ENCODE results near the gene PAPSS1.

The PAPSS1 gene

GRCh38 chr4:107616838-107617389 is 103.1 kb downstream of the PAPSS1 start:
- H3K4me3 ChIP-seq (ENCODE audit: low read depth in 1 of 2, low read length in 2 of 2): no peak overlapping the region
- peaks cover 7% of the 10 kb centered on the region; the same call in 1 of the 2 replicates for H3K36me3 ChIP-seq (ENCODE audit: insufficient read depth, low read length)
- H2AFZ ChIP-seq (ENCODE audit: low read depth, low read length): no peak overlapping the region
- DNase-seq: no peak
- no peaks in the 10 kb centered on the region for H3K27me3 ChIP-seq (ENCODE audit: insufficient read depth, low read length, poor library complexity)
- H3K9me3 ChIP-seq (ENCODE audit: insufficient read depth, low read length, severe bottlenecking): no peaks in the 10 kb centered on the region
- no peak overlapping the region for H3K27ac ChIP-seq (ENCODE audit: low read length)
- H3K79me2 ChIP-seq (ENCODE audit: insufficient read depth, low read length): no peaks in the 10 kb centered on the region
- H3K4me2 ChIP-seq (ENCODE audit: insufficient read depth, low read length): no peak overlapping the region
- ATAC-seq (ENCODE audit: insufficient read depth, low read depth): 0 out of 3 replicates have a peak, but pooled peaks have one; percentile 24
- no peak overlapping the region for H3K9ac ChIP-seq (ENCODE audit: low read depth, low read length)
- no peaks in the 10 kb centered on the region for H4K20me1 ChIP-seq (ENCODE audit: insufficient read depth, low read length)
- no peaks in the 10 kb centered on the region for H3K4me1 ChIP-seq (ENCODE audit: insufficient read depth, low read length)
- no peak for TF ChIP-seq EZH2 (IDR thresholded peaks at IDR 0.05; ENCODE audit: borderline replicate concordance, low read depth, low read length, severe bottlenecking)
- TF ChIP-seq, protein P1, sequence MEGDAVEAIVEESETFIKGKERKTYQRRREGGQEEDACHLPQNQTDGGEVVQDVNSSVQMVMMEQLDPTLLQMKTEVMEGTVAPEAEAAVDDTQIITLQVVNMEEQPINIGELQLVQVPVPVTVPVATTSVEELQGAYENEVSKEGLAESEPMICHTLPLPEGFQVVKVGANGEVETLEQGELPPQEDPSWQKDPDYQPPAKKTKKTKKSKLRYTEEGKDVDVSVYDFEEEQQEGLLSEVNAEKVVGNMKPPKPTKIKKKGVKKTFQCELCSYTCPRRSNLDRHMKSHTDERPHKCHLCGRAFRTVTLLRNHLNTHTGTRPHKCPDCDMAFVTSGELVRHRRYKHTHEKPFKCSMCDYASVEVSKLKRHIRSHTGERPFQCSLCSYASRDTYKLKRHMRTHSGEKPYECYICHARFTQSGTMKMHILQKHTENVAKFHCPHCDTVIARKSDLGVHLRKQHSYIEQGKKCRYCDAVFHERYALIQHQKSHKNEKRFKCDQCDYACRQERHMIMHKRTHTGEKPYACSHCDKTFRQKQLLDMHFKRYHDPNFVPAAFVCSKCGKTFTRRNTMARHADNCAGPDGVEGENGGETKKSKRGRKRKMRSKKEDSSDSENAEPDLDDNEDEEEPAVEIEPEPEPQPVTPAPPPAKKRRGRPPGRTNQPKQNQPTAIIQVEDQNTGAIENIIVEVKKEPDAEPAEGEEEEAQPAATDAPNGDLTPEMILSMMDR (IDR thresholded peaks at IDR 0.05; ENCODE audit: borderline replicate concordance, extremely low read depth, low read length, poor library complexity, severe bottlenecking): no peak

DNA sequence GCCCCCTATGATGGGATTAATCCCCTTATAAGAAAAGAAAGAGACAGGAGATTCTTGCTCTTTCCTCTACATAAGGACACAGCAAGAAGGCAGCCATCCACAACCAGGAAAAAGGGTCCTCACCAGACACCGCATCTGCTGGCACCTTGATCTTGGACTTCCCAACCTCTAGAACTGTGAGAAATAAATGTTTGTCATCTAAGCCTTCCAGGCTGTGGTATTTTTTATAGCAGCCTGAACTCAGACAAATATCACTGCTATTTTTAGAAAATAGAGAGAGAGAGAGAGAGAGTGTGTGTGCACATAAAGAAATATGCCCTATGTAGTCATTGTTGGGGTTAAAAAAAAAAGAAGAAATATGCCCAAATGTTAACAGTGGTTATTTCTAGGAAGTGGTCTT is 104.2 kb downstream of the PAPSS1 start:
- ATAC-seq (ENCODE audit: insufficient read depth, low read depth) (no peak), DNase-seq (no peak)
- H3K4me3 ChIP-seq (ENCODE audit: low read depth in 1 of 2, low read length in 2 of 2): no peak overlapping the region
- no peak overlapping the region for H3K9ac ChIP-seq (ENCODE audit: low read depth, low read length)
- TF ChIP-seq, protein P1 (IDR thresholded peaks at IDR 0.05; ENCODE audit: borderline replicate concordance, extremely low read depth, low read length, poor library complexity, severe bottlenecking): no peak
- TF ChIP-seq EZH2 (IDR thresholded peaks at IDR 0.05; ENCODE audit: borderline replicate concordance, low read depth, low read length, severe bottlenecking): no peak
- no peaks in the 10 kb centered on the region for H3K9me3 ChIP-seq (ENCODE audit: insufficient read depth, low read length, severe bottlenecking)
- no peak overlapping the region for H2AFZ ChIP-seq (ENCODE audit: low read depth, low read length)
- H3K79me2 ChIP-seq (ENCODE audit: insufficient read depth, low read length): no peaks in the 10 kb centered on the region
- peaks cover 7% of the 10 kb centered on the region; the same call in 1 of the 2 replicates for H3K36me3 ChIP-seq (ENCODE audit: insufficient read depth, low read length)
- H3K27ac ChIP-seq (ENCODE audit: low read length): no peak overlapping the region
- no peaks in the 10 kb centered on the region for H3K4me1 ChIP-seq (ENCODE audit: insufficient read depth, low read length)
- H3K4me2 ChIP-seq (ENCODE audit: insufficient read depth, low read length): no peak overlapping the region
- H4K20me1 ChIP-seq (ENCODE audit: insufficient read depth, low read length): no peaks in the 10 kb centered on the region
- H3K27me3 ChIP-seq (ENCODE audit: insufficient read depth, low read length, poor library complexity): no peaks in the 10 kb centered on the region

DNA sequence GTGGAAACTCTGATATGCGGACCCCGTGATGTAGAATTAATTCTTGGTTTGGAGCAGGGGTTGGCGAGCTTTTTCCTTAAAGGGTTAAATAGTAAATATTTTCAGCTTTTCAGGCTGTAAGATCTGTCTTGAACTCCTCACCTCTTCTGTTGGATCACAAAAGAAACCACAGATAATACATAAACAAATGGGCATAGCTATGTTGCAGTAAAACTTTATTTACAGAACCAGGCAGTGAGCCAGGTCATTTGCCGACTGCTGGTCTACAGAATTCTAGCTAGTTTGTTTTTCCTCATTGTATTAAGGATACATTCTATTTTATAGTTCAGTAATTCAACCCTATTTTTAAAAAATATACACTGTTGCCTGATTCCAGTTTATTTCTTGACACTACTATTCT is 116.6 kb downstream of the PAPSS1 start:
- no peak overlapping the region for H3K27ac ChIP-seq (ENCODE audit: low read length)
- no peaks in the 10 kb centered on the region for H3K9me3 ChIP-seq (ENCODE audit: insufficient read depth, low read length, severe bottlenecking)
- H3K4me3 ChIP-seq (ENCODE audit: low read depth in 1 of 2, low read length in 2 of 2): no peak overlapping the region
- no peaks in the 10 kb centered on the region for H3K79me2 ChIP-seq (ENCODE audit: insufficient read depth, low read length)
- ATAC-seq (ENCODE audit: insufficient read depth, low read depth) (no peak), DNase-seq (no peak)
- no peaks in the 10 kb centered on the region for H3K27me3 ChIP-seq (ENCODE audit: insufficient read depth, low read length, poor library complexity)
- TF ChIP-seq, protein P1 (IDR thresholded peaks at IDR 0.05; ENCODE audit: borderline replicate concordance, extremely low read depth, low read length, poor library complexity, severe bottlenecking): no peak
- no peak for TF ChIP-seq EZH2 (IDR thresholded peaks at IDR 0.05; ENCODE audit: borderline replicate concordance, low read depth, low read length, severe bottlenecking)
- H2AFZ ChIP-seq (ENCODE audit: low read depth, low read length): no peak overlapping the region
- H3K36me3 ChIP-seq (ENCODE audit: insufficient read depth, low read length): no peaks in the 10 kb centered on the region
- no peaks in the 10 kb centered on the region for H4K20me1 ChIP-seq (ENCODE audit: insufficient read depth, low read length)
- H3K4me1 ChIP-seq (ENCODE audit: insufficient read depth, low read length): no peaks in the 10 kb centered on the region
- no peak overlapping the region for H3K4me2 ChIP-seq (ENCODE audit: insufficient read depth, low read length)
- H3K9ac ChIP-seq (ENCODE audit: low read depth, low read length): no peak overlapping the region

Data from DND-41 (cell line).